GM18498 (cell line): Measurements from ENCODE around the gene ARHGEF11.

Source experiments
- ATAC-seq: cut with Tn5 transposase; IDR thresholded peaks from one replicate; pipeline ENCODE4 v1.9.1; 2021; ENCODE audit warnings: mild to moderate bottlenecking, moderate library complexity; ENCODE audit not compliant: unreplicated experiment

The ARHGEF11 gene

DNA sequence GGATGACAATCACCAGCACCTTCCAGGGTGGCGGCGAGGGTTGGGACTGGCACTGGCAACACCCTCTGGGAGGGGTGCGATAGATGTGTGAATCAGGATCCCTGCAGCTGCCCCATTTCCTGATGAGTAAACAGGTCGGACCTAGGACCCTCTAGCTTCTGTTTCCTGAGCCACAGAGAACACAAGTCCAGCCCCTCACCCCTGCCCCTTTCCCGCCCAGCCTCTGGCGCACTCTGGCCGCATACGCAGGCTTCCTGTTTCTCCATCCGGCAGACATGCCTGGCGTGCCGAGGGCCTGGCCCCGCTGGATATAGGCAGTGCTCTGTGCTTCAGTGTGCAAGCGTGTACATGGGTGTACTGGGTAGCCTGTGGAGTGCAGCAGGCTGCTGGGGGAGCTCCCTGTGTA lies 147.4 kb downstream of the ARHGEF11 start:
- no peak for ATAC-seq

DNA sequence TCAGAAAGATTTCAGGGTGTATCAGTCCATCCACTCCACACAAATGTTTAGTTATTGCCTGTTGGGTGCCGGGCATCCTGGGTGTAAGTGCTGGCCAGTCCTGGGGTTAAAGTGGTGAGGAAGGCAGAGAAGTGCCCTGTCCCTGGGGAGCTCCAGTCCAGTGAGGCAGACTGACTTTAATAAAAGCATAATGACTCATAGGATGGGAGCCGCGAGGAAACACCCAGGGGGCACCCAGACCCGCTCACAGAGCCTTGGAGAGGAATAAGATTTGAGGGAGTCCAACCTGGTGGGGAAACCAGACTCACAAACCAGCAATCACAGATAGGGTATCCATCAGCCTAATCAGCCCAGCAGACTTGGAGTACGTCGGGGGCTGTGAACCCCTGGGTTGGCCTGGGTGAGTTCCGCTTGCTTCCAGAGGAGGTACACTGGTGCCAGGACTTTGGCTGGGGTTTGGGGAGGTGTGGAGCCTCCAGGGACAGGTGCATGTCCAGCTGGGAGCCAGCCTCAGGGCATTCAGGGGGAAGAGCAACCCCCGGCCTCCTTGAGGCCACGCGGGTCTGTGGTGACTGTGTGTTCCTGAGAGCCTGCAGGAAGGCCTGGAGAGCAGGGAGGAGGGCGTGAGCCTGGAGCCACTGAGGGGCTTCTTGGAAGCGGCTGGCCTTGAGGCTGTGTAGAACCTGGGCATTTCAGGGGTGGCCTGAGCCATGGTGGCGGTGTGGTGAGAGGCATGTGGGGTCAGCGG lies 148.3 kb downstream of the ARHGEF11 start:
- no peak for ATAC-seq

DNA sequence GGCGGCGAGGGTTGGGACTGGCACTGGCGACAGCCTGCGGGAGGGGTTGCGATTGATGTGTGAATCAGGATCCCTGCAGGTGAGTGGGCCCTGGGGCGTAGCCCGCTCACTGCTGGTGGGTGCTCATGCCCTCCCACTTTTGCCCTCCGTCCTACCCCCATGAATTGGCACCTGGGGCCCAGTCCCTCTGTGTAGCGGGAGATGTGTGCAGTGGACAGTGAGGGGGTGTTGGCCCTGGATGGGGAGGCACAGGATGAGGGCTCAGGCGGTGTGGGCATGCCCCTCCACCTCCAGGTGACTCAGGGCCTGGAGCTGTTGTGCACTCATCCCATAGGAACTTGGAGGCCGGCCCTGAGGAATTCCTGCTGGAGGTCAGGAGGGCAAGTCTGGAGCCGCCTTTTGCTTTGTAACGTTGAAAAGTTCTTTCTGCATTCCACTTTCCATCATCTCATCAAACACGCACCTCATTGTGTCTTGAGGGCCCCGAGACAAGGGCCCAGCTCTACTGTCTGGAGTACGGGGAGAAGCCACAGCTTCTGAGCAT lies 149.0 kb downstream of the ARHGEF11 start:
- no peak for ATAC-seq

DNA sequence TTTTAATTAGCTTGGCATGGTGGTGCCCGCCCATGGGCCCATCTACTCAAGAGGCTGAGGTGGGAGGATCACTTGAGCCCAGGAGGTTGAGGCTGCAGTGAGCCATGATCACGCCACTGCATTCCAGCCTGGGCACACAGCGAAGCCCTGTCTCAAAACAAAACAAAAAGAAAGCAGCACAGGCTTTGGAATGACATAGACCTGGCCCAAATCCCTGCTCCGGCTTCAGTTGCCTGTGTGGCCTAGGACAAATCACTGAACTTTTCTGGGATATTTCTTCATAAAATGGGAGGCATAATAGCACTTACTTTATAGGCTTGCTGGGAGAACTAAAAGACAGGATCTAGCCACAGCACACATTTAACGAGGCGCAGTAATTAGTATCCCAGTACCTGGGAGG lies 149.6 kb downstream of the ARHGEF11 start:
- no peak for ATAC-seq

DNA sequence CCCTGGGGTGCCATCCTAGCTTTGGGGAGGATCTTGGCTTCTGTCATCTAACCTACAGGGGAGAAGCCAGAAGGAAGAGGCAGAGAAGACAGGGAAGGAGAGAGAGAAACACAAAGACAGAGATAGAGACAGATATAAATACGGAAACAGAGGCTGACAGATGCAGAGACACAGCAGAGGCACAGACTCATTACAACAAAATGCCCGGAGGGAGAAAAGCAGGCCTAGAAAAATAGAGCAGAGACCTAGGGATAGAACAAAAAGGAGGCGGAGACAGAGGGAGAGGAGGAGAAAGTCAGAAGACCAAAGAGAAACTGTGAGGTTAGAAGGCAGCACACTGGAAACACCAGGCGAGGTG lies 150.1 kb downstream of the ARHGEF11 start:
- ATAC-seq: no peak

DNA sequence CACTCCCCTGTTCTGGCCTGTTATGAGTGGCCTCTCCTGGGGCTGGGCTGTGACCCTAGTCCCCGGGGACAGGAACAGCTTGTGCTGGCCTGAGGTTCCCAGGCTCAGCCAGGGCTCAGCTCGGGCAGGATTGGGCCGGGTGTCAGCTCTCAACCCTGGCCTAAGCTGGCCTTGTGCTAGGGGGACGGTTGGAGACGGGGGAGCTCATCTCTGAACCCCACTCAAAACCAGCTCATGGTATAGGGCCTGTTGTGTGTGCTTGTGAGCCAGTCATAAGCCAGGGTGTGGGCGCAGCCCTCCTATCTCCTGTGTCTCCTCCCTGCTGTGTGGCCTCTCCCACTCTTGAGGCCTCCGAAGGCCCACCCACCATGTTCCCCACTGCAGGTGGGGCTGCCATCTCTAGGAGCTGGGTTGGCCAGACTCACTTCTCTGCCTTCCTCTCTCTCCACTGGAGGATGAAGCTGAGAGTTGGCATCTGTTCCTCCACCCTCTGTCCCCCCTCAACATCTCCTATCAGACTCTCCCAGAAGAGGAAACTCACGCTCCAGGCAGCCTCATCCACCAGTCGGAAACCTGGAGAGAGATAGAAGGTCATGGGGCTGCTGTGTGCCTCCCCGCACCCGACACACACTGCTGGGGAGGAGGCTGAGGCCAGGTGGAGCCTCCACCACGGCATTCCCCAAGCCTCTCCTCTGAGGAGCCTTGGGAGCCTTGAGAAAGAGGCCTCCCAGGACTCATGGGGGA lies 150.7 kb downstream of the ARHGEF11 start:
- ATAC-seq: no peak

DNA sequence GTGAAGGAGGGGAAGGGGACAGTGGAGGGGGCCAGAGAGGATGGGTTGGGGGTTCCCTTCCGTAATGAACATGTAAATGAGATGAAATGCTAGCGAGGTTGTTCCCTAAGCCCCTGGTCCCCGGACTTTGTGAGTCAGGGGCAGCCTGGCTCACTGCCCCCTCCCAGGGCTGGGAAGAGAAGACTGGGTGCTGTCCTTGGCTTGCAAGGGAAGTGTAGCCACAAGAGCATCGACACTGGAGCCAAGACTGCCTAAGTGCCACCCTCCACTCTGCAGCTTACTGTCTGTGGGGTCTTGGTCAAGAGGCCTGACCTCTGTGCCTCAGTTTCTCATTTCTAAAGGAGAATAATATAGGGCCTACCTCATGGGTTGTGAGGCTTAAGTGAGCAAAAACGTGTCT lies 151.5 kb downstream of the ARHGEF11 start:
- no peak for ATAC-seq

DNA sequence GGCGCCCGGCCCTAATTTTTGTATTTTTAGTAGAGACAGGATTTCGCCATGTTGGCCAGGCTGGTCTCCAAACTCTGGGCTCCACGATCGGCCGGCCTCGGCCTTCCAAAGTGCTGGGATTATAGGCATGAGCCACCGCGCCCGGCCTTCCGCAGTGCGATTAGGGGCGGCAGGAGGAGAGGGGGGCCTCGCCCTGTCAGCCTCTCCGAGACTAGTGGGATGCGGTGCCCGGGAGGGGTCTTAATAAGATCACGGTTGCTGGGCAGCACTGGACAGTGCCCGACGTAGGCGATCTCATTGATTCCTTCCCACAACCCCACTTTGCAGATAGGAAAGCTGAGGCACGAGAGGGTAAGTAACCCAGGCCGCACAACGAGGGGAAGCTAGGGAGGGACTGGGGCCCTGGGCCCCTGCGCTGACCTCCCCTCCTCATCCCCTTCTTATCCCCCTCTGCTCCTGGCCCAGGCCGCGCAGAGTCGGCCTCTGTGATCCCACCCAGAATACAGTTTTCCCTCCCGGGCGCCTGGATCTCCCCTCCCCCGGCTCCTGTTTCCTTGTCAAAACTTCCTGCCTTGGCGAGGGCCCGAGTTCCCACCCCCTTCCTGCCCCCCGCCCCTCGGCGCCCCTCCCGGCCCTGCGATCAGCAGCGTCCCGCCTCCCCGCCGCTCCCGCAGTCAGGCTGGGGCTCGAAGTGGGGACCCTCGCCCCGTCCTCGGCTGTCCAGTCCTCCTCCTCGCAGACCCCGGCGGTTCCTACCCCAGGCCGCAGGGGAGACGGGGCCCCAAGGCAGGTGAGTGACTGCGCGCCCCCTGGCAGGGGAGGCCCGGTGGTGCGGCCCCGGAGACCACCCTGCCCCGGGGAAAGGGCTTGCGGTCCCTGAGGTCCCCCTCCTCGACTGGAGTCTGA lies 152.2 kb downstream of the ARHGEF11 start, which contains the start of gene PEAR1:
Gene PEAR1, plus strand, starts transcription at position 671 of the 906 bp plus-strand sequence. CDS start 10,209 bp downstream, outside the sequence.
- ATAC-seq: no peak

DNA sequence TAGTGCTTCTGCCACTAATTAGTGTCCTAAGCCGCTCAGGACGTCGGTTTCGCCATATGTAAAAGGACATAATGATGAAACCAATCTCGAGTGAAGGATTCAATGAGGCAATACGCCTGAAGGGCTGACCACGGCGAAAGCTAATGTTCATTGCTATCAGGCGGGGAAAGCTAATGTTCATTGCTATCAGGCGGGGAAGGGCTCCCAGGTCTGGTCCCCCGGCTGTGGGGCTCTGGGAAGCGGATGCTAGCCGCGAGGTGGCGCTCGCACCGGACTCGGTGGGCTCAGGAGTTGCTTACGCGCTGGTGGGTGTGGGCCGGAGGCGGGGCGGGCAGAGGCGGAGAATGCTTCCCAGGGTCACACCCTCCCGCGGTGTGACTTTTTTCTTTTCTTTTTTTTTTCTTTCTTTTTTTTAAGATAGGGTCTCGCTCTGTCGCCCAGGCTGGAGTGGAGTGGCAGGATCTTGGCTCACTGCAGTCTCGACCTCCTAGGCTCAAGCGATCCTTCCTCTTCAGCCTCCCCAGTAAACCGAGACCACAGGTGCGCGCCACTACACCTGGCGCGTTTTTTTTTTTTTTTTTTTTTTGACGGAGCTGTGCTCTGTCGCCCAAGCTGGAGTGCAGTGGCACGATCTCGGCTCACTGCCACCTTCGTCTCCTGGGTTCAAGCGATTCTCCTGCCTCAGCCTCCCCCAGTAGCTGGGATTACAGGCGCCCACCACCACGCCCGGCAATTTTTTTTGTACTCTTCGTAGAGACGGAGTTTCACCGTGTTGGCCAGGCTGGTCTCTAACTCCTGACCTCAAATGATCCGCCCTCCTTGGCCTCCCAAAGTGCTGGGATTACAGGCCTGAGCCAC lies 153.1 kb downstream of the ARHGEF11 start:
- ATAC-seq: no peak

DNA sequence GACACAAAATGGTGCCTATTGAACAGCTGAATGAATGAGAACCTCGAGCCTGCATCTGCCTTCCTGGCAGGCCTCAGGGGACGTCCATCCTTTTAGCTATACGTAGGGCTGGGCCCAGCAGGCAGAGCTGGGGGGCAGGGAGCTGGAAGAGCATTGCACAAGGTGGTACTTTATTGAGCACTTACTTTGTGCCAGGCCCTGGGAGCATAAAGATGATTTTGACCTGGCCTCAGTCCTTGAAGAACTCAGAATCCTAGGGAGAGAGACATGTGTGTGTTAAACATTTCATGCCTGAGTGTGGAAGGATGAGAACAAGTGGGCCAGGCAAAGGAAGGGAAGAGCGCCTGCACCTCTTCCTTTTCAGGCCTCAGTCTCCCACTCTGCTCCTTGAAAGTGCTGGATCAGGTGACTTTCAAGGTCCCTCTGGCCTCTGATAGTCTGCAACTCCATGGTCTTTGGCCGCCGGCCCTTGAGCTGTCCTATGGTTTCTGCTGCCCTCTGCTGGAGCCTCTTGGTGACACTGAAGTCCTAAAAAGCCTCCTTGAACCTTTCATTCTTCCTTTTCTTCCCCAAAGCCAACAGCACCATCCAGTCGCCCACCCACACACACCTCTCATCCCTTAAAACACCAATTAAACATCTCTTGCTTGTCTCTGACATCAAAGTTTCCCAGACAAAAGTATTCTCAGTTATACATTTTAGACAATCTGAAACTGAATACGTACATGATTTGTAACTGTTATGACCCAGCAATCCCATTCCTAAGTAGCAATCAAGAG lies 155.6 kb downstream of the ARHGEF11 start:
- no peak for ATAC-seq

DNA sequence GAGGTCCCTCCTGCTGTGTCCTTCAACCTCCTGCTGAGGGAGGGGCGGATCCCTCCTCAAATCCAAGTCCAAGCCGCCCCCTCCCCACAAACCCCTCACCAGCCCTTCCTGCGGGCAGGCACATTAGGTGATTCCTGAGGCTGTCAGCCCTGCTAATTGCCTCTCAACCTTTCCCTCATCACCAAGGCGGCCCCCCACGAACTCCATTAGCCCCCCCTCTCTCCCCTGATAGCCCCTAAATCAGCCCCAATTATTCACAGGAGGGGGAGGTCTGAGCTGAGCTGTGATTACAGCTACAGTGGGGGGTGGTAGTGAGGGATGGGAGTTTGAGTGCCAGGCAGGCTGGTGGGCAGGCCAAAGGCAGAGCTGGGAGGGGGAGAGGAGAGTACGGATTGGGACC lies 157.8 kb downstream of the ARHGEF11 start:
- ATAC-seq: no peak

DNA sequence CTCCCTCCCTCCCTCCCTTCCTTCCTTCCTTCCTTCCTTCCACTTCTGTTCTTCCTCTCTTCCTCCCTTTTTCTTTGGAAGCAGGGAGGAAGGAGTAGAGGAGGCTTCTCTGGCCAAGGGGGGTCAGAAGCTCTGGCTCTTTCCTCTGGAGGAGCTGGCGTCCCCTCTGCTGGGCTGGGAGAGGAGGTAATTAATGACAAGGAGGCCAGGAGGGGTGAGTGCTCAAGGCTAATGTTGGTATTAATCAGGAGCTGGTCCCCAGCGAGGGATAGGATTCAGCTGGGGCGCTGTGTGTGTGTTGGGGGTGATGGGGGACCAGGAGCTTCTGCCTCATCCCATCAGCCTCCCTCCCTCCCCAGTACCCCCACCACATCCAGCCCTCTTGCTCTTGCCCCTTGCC lies 158.2 kb downstream of the ARHGEF11 start:
- ATAC-seq: no peak

DNA sequence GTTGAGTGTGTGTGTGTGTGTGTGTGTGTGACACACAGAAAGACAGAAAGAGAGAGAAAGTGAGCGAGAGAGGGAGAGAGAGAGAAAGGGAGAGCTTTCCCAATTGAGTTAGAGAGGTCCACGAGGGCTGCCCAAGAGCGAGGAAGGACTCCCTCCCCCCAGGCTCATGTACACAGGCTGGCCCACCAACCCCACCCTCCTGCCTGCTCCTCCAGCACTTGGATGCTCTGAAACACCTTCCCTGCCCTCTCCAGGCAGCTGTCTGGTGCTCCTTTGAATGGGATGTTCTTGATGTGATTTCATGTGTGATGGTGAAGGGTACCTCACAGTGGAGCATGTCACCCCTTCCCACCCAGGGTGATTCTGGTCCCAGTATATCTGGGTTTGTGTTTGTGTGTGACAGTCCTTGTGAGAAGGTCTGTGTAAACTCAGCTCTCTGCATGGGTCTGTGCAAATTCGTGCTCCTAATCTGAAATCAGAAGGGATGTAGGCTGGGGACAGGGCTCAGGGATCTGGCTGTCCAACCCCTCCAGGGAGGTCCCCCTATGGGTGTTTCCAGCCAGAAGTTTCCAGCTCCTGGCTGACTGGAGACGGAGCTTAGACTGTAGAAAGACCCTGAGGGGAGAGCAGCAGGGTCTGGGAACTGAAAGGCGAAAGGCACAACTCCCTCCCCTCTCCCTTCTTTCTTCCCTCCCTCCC lies 158.8 kb downstream of the ARHGEF11 start:
- ATAC-seq: no peak

DNA sequence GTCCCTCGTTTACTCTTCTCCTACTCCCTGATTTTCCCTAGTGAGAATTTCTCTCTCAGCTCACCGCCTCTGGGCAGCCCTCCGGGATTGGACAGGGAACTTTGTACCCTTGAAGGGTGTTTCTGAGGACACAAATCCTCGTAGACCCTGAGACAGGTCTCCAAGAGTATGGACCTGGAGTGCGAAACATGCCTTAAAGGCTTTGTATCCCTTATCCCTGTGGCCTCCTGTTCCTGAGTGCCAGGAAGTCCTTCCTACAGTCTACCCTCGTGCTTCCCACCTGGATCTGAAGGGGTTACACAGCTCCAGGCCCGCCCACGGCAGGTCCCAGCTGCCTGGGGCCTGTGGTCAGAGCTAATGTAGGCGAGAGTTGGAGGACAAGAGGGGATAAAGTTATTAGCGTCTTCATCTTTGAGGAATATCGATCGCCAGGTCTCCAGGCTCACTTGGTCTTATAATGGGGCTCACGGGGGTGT lies 159.6 kb downstream of the ARHGEF11 start:
- no peak for ATAC-seq

DNA sequence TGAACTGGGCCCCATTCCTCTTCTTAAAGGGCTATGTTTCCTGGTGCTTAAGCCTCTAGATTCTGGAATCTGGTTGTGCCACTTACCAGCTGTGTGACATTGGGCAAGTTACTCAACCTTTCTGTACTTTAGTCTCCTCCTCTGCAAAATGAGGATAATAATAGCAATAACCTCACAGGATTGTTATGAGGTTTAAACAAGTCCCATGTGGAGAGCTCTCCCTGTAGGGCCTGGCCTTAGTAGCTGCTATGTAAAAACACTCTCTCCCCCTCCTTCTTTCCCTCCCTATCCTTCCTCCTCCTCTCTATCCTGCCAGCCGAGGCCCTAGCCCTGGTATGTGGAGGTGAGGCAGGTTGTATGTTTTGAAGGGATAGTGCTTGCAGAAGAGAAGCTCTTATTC lies 160.2 kb downstream of the ARHGEF11 start:
- ATAC-seq: no peak
